ENCODE data around the gene CAPRIN1. TPM values are rescaled to one million over a fixed set of nuclear protein-coding genes. Genes with fewer than 3 reads are reported as not detected.
A peak's percentile ranks its signal among the peaks of the same experiment; 100 is the strongest.

The CAPRIN1 gene
- total RNA-seq, 1 experiment from 2014 or later: 301 TPM

DNA sequence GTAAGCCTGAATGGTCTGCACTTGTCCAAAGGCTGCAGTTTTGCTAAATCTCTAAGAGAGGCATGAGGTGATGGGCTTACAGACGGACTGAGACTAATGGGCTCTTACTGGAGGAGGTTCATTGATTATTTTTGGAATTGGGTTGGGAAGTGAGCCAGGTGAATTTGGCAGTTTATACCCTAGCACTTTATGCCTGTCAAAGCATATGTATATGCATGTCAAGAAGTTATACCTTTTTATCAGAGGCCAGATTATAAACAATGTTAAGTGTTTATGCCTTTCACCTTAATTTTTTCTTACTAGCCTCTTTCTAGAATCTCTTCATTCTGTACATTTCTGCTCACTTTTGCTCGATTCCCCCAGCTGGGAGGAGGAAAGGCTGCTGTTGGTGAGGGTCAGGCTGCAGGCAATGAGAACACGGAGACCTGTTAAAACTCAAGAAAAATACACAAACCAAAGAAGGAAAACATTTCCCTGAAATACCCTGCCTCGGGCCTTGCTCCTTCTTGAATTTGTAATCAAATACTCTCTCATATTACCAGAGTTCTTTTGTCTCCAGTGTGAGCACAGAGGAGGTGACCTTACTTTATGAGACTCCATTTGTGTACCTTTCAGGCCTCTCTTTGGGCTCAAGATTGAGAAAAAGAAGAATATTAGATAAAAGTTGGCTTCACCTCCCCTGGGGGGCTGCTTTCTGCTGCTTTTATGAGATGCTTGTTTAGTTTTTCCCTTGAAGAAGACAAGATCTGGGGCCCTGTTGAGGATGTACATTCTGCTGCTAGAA lies 73.5 kb downstream of the CAPRIN1 start:
- H3K23ac ChIP-seq (ENCODE audit: insufficient read length, low read depth, low read length): no peak overlapping the region
- no peak overlapping the region for H3K4me2 ChIP-seq (ENCODE audit: insufficient read depth, insufficient read length, low read length)
- H2BK15ac ChIP-seq (ENCODE audit: low read depth, low read length): no peak overlapping the region
- H3K9ac ChIP-seq (ENCODE audit: extremely low read depth, insufficient read length, low read length): no peak overlapping the region
- H3K27me3 ChIP-seq (ENCODE audit: insufficient read depth, low read length): no peaks in the 10 kb centered on the region
- no peaks in the 10 kb centered on the region for H4K20me1 ChIP-seq (ENCODE audit: control insufficient read depth, insufficient read depth, insufficient read length)
- H3K79me1 ChIP-seq (ENCODE audit: insufficient read depth, low read depth, low read length, poor library complexity, severe bottlenecking): no peaks in the 10 kb centered on the region
- no peak overlapping the region for H3T11ph ChIP-seq (ENCODE audit: low read length)
- H2BK20ac ChIP-seq (ENCODE audit: low read depth, low read length, poor library complexity, severe bottlenecking): no peak overlapping the region
- no peaks in the 10 kb centered on the region for H3K79me2 ChIP-seq (ENCODE audit: insufficient read depth, low read length)
- Mint-ChIP-seq H3K4me1 (no peaks in the 10 kb centered on the region), H3K9me3 (no peaks in the 10 kb centered on the region; a peak in 1 of 5 replicates), H3K36me3 (ENCODE audit: insufficient read depth in 1 of 3, low read depth in 3 of 3) (peaks cover 59 to 91% (median 88%) of the 10 kb centered on the region in 3 experiments), H3K27me3 (ENCODE audit: low read depth) (no peaks in the 10 kb centered on the region), H3K27ac (peak overlapping the region in 2 of 3 experiments; percentile 28 to 37; a peak in 2 of 7 replicates), H3K4me3 (no peak overlapping the region)
- no peak overlapping the region for H2AK5ac ChIP-seq (ENCODE audit: insufficient read length, low read length)
- H4K91ac ChIP-seq (ENCODE audit: insufficient read length, low read depth, low read length): no peak overlapping the region
- WGBS (ENCODE audit: extremely low coverage, insufficient read length, low lambda C conversion rate): no CpG with 5 or more reads among the region's 4 CpGs
- H2AFZ ChIP-seq (ENCODE audit: low read length): no peak overlapping the region
- no peak overlapping the region for H3K4ac ChIP-seq (ENCODE audit: low read depth, low read length)
- no peak overlapping the region for H4K8ac ChIP-seq (replicated peaks; ENCODE audit: insufficient read length, low read depth, low read length)
- no peak overlapping the region for H3K56ac ChIP-seq (ENCODE audit: insufficient read length, low read depth, low read length)
- no peak overlapping the region for H3K27ac ChIP-seq (ENCODE audit: insufficient read length, low read depth, low read length)
- no peaks in the 10 kb centered on the region for H3K23me2 ChIP-seq (ENCODE audit: insufficient read length, low read depth, low read length, poor library complexity, severe bottlenecking)
- no peak for TF ChIP-seq CTCF (conservative IDR thresholded peaks at IDR 0.05)
- DNase-seq: no peak
- H3K4me1 ChIP-seq (ENCODE audit: insufficient read depth, low read length): no peaks in the 10 kb centered on the region
- no peak overlapping the region for H2BK120ac ChIP-seq (ENCODE audit: low read depth, low read length, poor library complexity, severe bottlenecking)
- no peak overlapping the region for H3K18ac ChIP-seq (ENCODE audit: insufficient read length, low read depth, low read length)
- no peak overlapping the region for H2BK5ac ChIP-seq (ENCODE audit: insufficient read length, low read length)
- no peak overlapping the region for H2BK12ac ChIP-seq (ENCODE audit: insufficient read length, low read depth, low read length)
- H4K5ac ChIP-seq (ENCODE audit: insufficient read length, low read depth, low read length): no peak overlapping the region
- H3K9me3 ChIP-seq (ENCODE audit: control insufficient read depth, low read depth, low read length): no peaks in the 10 kb centered on the region
- no peak overlapping the region for H3K14ac ChIP-seq (ENCODE audit: insufficient read depth, low read length)
